Heart left ventricle (tissue), 16 donors: ENCODE results near the gene METTL21C. TPM values are rescaled to one million over a fixed set of nuclear protein-coding genes. Genes with fewer than 3 reads are reported as not detected.

Source experiments
- ATAC-seq, 4 donors: fragments of 200-7000 bp; cut with Tn5 transposase; one replicate each; pipeline ENCODE4 v1.9.1; 2020 to 2022; ENCODE audit warnings: moderate library complexity in 4 of 4, mild to moderate bottlenecking in 3 of 4, moderate number of reproducible peaks in 1 of 4
- DNase-seq, 5 donors: peaks; one replicate each; pipeline ENCODE4 v3.0.0-alpha.2; 2020
- H3K27ac ChIP-seq, 12 donors: fragments of 200-600 bp; sonication (generic) in 4 of 12; one replicate each; pipeline versions ENCODE4 v1.5.0 to v1.8.0; 2016 to 2022; ENCODE audit warnings: mild to moderate bottlenecking in 2 of 12
- H3K27me3 ChIP-seq, 9 donors: fragments of 200-600 bp; sonication (generic) in 2 of 9; one replicate each; pipeline versions ENCODE4 v1.5.1 to v1.8.0; 2016 to 2022; ENCODE audit warnings: mild to moderate bottlenecking in 3 of 9
- H3K36me3 ChIP-seq, 9 donors: fragments of 200-600 bp; sonication (generic) in 2 of 9; one replicate each; pipeline versions ENCODE4 v1.5.0 to v1.8.0; 2018 to 2022; ENCODE audit warnings: mild to moderate bottlenecking in 2 of 9
- H3K4me1 ChIP-seq, 12 donors: fragments of 200-600 bp; sonication (generic) in 4 of 12; one replicate each; pipeline versions ENCODE4 v1.5.0 to v1.8.0; 2016 to 2022; ENCODE audit warnings: mild to moderate bottlenecking in 3 of 12
- H3K4me3 ChIP-seq, 12 donors: fragments of 200-600 bp; sonication (generic) in 4 of 12; one replicate each; pipeline versions ENCODE4 v1.5.0 to v1.8.0; 2017 to 2022; ENCODE audit warnings: mild to moderate bottlenecking in 9 of 12, moderate library complexity in 4 of 12
- H3K9me3 ChIP-seq, 12 donors: fragments of 200-600 bp; sonication (generic) in 4 of 12; one replicate each; pipeline versions ENCODE4 v1.5.0 to v1.8.0; 2016 to 2022; ENCODE audit warnings: mild to moderate bottlenecking in 1 of 12
- POLR2A ChIP-seq, 2 donors: fragments of 450-650 bp; IDR thresholded peaks; one replicate each; pipeline ENCODE4 v1.6.1; 2017; ENCODE audit warnings: antibody characterized with exemption in 2 of 2, mild to moderate bottlenecking in 2 of 2, moderate library complexity in 2 of 2
- WGBS, 4 donors: extraction: QIAGEN DNeasy Blood & Tissue Kit in 2 of 4; methylation state at CpG; one replicate each; pipeline versions ENCODE4 v1.1.5 to v1.1.7; 2013 to 2018; 5-methylcytosine and 5-hydroxymethylcytosine counted together
- intact Hi-C, 10 donors: fragments of 100-400 bp; cut with DNase I; formaldehyde crosslinking; loops; one replicate each; pipeline versions ENCODE4 v1.11.1 to v1.14.2; 2022
- polyA plus RNA-seq, 2 donors: library from polyadenylated mRNA; stranded (reverse); fragments of 200-250 nt; gene quantifications; one replicate each; pipeline ENCODE4 v1.2.3, GENCODE V29; 2013
- total RNA-seq, 9 donors: library from RNA; depleted of rRNA in 2 of 9; stranded (reverse); fragments of >200 nt in 2 of 9; fragmentation: NEBNext Ultra II Directional in 3 of 9; extraction: Animal tissue kit (Norgen Biotek cat#: 25700) in 3 of 9; gene quantifications; one replicate each; pipeline versions ENCODE4 v1.1.0 to v1.2.4, GENCODE V29; 2016 to 2023
- TF ChIP-seq, protein P1 (sequence below), 12 donors: fragments of 200-600 bp; sonication (generic) in 4 of 12; IDR thresholded peaks; one replicate each; pipeline versions ENCODE4 v1.5.0 to v1.8.0; 2018 to 2022; ENCODE audit warnings: antibody characterized with exemption in 12 of 12, mild to moderate bottlenecking in 5 of 12
- donor health status: ischemic (EF 13 %, LVEDD 7.1; RV severe dilation, severe dysfunction).
- donor health status: healthy with polysubstance abuse.
- donor health status: DM: no; HTN: yes; CAD: no.
- donor health status: DM: no; HTN: no; CAD: no.
- donor health status: ischemic (EF 25% LVEDD 6.9; RV normal size, moderate dysfunction).
- donor health status: ischemic (EF 25% LVEDD 5.7; RV mildly dilated, moderate dysfunction).
- donor health status: healthy.
- donor health status: DM: yes; HTN: yes; CAD: no.
- donor health status: ischemic (EF 35%, LVEDD 5.7; RV mildly dilated, moderate dysfunction).
- donor health status: nonischemic (EF 11% LVEDD 7.7; RV severe dilation, severe dysfunction).
- donor health status: DM: yes; HTN: yes; CAD: no.
- donor health status: PGD.
- donor health status: ischemic (EF 29% LVEDD 5.4; RV normal size, mild dysfunction).
- donor health status: nonischemic (EF 23%, LVEDD 6.1; RV moderate dilation, normal function).

METTL21C gene
- total and polyA plus RNA-seq, 11 donors = not detected

- no peak for TF ChIP-seq POLR2A (IDR thresholded peaks at IDR 0.05)
- TF ChIP-seq, protein P1, sequence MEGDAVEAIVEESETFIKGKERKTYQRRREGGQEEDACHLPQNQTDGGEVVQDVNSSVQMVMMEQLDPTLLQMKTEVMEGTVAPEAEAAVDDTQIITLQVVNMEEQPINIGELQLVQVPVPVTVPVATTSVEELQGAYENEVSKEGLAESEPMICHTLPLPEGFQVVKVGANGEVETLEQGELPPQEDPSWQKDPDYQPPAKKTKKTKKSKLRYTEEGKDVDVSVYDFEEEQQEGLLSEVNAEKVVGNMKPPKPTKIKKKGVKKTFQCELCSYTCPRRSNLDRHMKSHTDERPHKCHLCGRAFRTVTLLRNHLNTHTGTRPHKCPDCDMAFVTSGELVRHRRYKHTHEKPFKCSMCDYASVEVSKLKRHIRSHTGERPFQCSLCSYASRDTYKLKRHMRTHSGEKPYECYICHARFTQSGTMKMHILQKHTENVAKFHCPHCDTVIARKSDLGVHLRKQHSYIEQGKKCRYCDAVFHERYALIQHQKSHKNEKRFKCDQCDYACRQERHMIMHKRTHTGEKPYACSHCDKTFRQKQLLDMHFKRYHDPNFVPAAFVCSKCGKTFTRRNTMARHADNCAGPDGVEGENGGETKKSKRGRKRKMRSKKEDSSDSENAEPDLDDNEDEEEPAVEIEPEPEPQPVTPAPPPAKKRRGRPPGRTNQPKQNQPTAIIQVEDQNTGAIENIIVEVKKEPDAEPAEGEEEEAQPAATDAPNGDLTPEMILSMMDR (IDR thresholded peaks at IDR 0.05) = no peak
- no peaks in the 10 kb centered on the region for H3K36me3 ChIP-seq
- H3K4me1 ChIP-seq = peaks cover 0 to 17% (median 3%) of the 10 kb centered on the region in 12 donors
- H3K4me3 ChIP-seq = no peak overlapping the region
- DNase-seq (no peak), ATAC-seq (no peak)
- no peak overlapping the region for H3K27ac ChIP-seq
- H3K9me3 ChIP-seq = peaks cover 0 to 12% (median 0%) of the 10 kb centered on the region in 12 donors
- WGBS, 4 donors = 67 to 72% (median 70%) methylated on average over 8 of the region's 8 CpGs
- H3K27me3 ChIP-seq = no peaks in the 10 kb centered on the region
- intact Hi-C loops = no loop called here
Measured at GRCh38 chr13:102702965-102703725, 8.3 kb upstream of the METTL21C start.

DNA sequence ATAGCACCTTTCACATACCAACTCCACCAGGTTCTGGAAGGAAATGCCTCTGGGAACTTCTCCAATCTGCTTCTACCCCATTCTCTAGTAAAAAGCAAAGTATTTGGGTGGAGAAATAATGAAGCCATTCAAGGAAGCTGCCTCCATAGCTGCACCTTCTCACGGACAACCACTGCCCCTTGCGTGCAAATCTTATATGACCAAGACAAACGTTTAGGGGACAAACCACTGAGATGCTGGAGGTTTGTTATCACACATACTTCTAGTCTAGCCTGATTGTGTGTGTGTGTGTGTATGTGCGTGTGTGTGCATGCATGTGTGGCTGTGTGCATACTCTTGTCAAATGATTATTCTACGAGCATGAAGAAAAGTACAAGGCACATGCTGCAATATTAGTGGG is 6.5 kb upstream of the METTL21C start:
- Histone ChIP-seq H3K27me3 (no peaks in the 10 kb centered on the region), H3K4me1 (peaks cover 0 to 9% (median 0%) of the 10 kb centered on the region in 12 donors), H3K36me3 (no peaks in the 10 kb centered on the region), H3K4me3 (no peak overlapping the region), H3K27ac (peak overlapping the region in 2 of 12 donors; percentile 42 to 77), H3K9me3 (peaks cover 0 to 12% (median 0%) of the 10 kb centered on the region in 12 donors)
- TF ChIP-seq POLR2A (IDR thresholded peaks at IDR 0.05) = no peak
- TF ChIP-seq, protein P1 (IDR thresholded peaks at IDR 0.05) = no peak
- DNase-seq = no peak
- ATAC-seq = no peak
- WGBS, 4 donors = 84 to 88% (median 86%) methylated on average over 5 of the region's 5 CpGs
- intact Hi-C loops = no loop called here

DNA sequence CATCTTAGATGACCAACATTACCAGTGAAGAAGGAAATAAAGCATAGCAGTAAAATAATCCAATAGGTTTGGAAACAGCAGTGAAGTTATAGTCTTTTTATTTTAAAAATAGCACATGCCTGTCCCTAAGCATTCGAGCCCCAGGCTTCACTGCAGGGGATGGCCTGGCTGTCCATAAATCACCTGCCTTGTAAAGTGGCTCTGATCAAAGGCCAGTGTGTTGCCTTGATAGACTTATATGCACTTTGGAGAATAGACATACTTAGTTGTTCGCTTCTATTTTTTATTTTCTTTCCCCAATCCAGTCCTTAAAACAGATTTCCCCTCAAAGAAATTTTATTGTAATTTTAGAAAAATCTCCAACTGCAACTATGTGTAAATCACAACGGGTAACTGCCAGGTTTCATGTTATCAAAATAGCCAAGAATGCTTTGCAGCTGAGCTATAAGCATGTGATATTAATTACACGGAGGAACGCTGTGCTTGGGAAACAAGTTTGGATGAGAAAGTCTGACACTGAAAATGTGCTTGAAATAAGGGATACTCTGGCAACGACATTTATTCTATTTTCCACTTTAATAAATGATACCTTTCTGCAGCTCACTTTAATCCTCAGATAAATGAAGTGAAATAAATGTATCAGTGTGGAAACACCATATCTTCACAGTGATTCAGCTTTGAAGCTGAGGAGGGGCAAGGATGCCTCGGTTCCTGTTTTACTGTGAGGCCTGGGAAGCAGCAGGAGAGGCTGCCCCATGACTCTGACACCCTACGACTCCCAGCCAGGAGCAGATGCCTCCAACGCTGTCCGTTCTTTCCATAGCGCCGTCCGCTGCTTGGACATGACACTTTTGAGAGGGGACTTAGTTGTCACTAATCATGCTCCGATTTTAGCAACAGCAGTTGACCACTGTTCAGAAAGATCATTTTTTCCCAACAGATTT is 5.5 kb upstream of the METTL21C start:
- H3K4me1 ChIP-seq = peaks cover 0 to 9% (median 0%) of the 10 kb centered on the region in 12 donors
- peaks cover 0 to 2% (median 0%) of the 10 kb centered on the region in 9 donors for H3K27me3 ChIP-seq
- no peak overlapping the region for H3K4me3 ChIP-seq
- DNase-seq (no peak), ATAC-seq (peak in 3 of 4 donors; percentile 53 to 68 (median 54))
- no peaks in the 10 kb centered on the region for H3K36me3 ChIP-seq
- peak overlapping the region in 4 of 12 donors; percentile 35 to 77 (median 44) for H3K27ac ChIP-seq
- intact Hi-C loops = no loop called here
- H3K9me3 ChIP-seq = peaks cover 0 to 12% (median 0%) of the 10 kb centered on the region in 12 donors
- no peak for TF ChIP-seq POLR2A (IDR thresholded peaks at IDR 0.05)
- TF ChIP-seq, protein P1 (IDR thresholded peaks at IDR 0.05) = no peak
- WGBS, 4 donors = 51 to 59% (median 55%) methylated on average over 14 of the region's 14 CpGs

GRCh38 chr13:102699504-102699903 is 4.7 kb upstream of the METTL21C start:
- Histone ChIP-seq H3K4me1 (peaks cover 0 to 9% (median 0%) of the 10 kb centered on the region in 12 donors), H3K27me3 (peaks cover 0 to 4% (median 0%) of the 10 kb centered on the region in 9 donors), H3K9me3 (peaks cover 0 to 12% (median 0%) of the 10 kb centered on the region in 12 donors), H3K27ac (no peak overlapping the region), H3K36me3 (no peaks in the 10 kb centered on the region), H3K4me3 (no peak overlapping the region)
- DNase-seq (no peak), ATAC-seq (no peak)
- 66 to 85% (median 80%) methylated on average over 3 of the region's 3 CpGs for WGBS, 4 donors
- TF ChIP-seq, protein P1 (IDR thresholded peaks at IDR 0.05) = no peak
- no peak for TF ChIP-seq POLR2A (IDR thresholded peaks at IDR 0.05)
- intact Hi-C loops = no loop called here
